ENCODE data around the gene SDHAF4. TPM values are rescaled to one million over a fixed set of nuclear protein-coding genes. Genes with fewer than 3 reads are reported as not detected.

SDHAF4 gene
- total RNA-seq, 1 experiment from 2014 or later, result 9.3 TPM

- POLR2A ChIA-PET (ENCODE audit: low non-redundant PET), result no interaction called here
- BruUV-seq (replicated peaks), result no TSS peak
- Histone ChIP-seq H3K27ac (ENCODE audit: low read depth, low read length, poor library complexity, severe bottlenecking) (no peak overlapping the region), H3K27me3 (replicated peaks; ENCODE audit: insufficient read depth, low read depth, low read length, poor library complexity) (no peaks in the 10 kb centered on the region), H3K4me3 (ENCODE audit: low read depth, low read length, poor library complexity, severe bottlenecking) (no peak overlapping the region), H3K9me3 (ENCODE audit: low read depth, low read length, poor library complexity, severe bottlenecking) (no peaks in the 10 kb centered on the region), H3K4me1 (ENCODE audit: insufficient read depth, low read length, poor library complexity, severe bottlenecking) (no peaks in the 10 kb centered on the region), H3K36me3 (ENCODE audit: insufficient read depth, low read length, poor library complexity, severe bottlenecking) (no peaks in the 10 kb centered on the region)
- TF ChIP-seq CTCF (conservative IDR thresholded peaks at IDR 0.05; ENCODE audit: low read depth, low read length) (no peak), EZH2 (IDR thresholded peaks at IDR 0.05; ENCODE audit: borderline replicate concordance, low read depth, low read length, poor library complexity, severe bottlenecking) (no peak)
- DNase-seq (ENCODE audit: low spot score), result peak; percentile 2
- intact Hi-C loops (cut with micrococcal nuclease; ENCODE audit: unreplicated experiment), result loop anchor here (5.0 kb wide), 2 partner anchors 162 to 432 kb away; partner anchors contain the start of gene B3GAT2
- CTCF ChIA-PET, result no interaction called here
Observed at GRCh38 chr6:70524721-70525286, 41.9 kb upstream of the SDHAF4 start.

GRCh38 chr6:70527071-70527737, 39.5 kb upstream of the SDHAF4 start:
- BruUV-seq (replicated peaks), result no TSS peak
- H3K27me3 ChIP-seq (replicated peaks; ENCODE audit: insufficient read depth, low read depth, low read length, poor library complexity), result no peaks in the 10 kb centered on the region
- intact Hi-C loops (cut with micrococcal nuclease; ENCODE audit: unreplicated experiment), result no loop called here
- no peak overlapping the region for H3K4me3 ChIP-seq (ENCODE audit: low read depth, low read length, poor library complexity, severe bottlenecking)
- H3K36me3 ChIP-seq (ENCODE audit: insufficient read depth, low read length, poor library complexity, severe bottlenecking), result no peaks in the 10 kb centered on the region
- TF ChIP-seq EZH2 (IDR thresholded peaks at IDR 0.05; ENCODE audit: borderline replicate concordance, low read depth, low read length, poor library complexity, severe bottlenecking) (no peak), CTCF (conservative IDR thresholded peaks at IDR 0.05; ENCODE audit: low read depth, low read length) (no peak)
- no peaks in the 10 kb centered on the region for H3K9me3 ChIP-seq (ENCODE audit: low read depth, low read length, poor library complexity, severe bottlenecking)
- POLR2A ChIA-PET (ENCODE audit: low non-redundant PET), result no interaction called here
- no peak for DNase-seq (ENCODE audit: low spot score)
- CTCF ChIA-PET, result no interaction called here
- H3K27ac ChIP-seq (ENCODE audit: low read depth, low read length, poor library complexity, severe bottlenecking), result no peak overlapping the region
- H3K4me1 ChIP-seq (ENCODE audit: insufficient read depth, low read length, poor library complexity, severe bottlenecking), result no peaks in the 10 kb centered on the region

GRCh38 chr6:70530023-70530422, 36.7 kb upstream of the SDHAF4 start:
- no peak overlapping the region for H3K27ac ChIP-seq (ENCODE audit: low read depth, low read length, poor library complexity, severe bottlenecking)
- BruUV-seq (replicated peaks), result no TSS peak
- no peak for DNase-seq (ENCODE audit: low spot score)
- intact Hi-C loops (cut with micrococcal nuclease; ENCODE audit: unreplicated experiment), result no loop called here
- no peaks in the 10 kb centered on the region for H3K36me3 ChIP-seq (ENCODE audit: insufficient read depth, low read length, poor library complexity, severe bottlenecking)
- POLR2A ChIA-PET (ENCODE audit: low non-redundant PET), result no interaction called here
- no peak overlapping the region for H3K4me3 ChIP-seq (ENCODE audit: low read depth, low read length, poor library complexity, severe bottlenecking)
- H3K9me3 ChIP-seq (ENCODE audit: low read depth, low read length, poor library complexity, severe bottlenecking), result no peaks in the 10 kb centered on the region
- CTCF ChIA-PET, result no interaction called here
- TF ChIP-seq CTCF (conservative IDR thresholded peaks at IDR 0.05; ENCODE audit: low read depth, low read length) (no peak), EZH2 (IDR thresholded peaks at IDR 0.05; ENCODE audit: borderline replicate concordance, low read depth, low read length, poor library complexity, severe bottlenecking) (no peak)
- H3K4me1 ChIP-seq (ENCODE audit: insufficient read depth, low read length, poor library complexity, severe bottlenecking), result no peaks in the 10 kb centered on the region
- no peaks in the 10 kb centered on the region for H3K27me3 ChIP-seq (replicated peaks; ENCODE audit: insufficient read depth, low read depth, low read length, poor library complexity)
